AG08395 (cell line): ENCODE data around the gene ADAMTSL4.
"Not testable (repeated sequence)": the region's sequence is repeated elsewhere in the genome, so short reads cannot be mapped to it uniquely, and the experiment has no call there.

Experiments
- DNase-seq: peaks from one replicate; pipeline ENCODE4 v3.0.0; 2012; ENCODE audit warnings: mixed read lengths, low spot score

ADAMTSL4 gene

DNA sequence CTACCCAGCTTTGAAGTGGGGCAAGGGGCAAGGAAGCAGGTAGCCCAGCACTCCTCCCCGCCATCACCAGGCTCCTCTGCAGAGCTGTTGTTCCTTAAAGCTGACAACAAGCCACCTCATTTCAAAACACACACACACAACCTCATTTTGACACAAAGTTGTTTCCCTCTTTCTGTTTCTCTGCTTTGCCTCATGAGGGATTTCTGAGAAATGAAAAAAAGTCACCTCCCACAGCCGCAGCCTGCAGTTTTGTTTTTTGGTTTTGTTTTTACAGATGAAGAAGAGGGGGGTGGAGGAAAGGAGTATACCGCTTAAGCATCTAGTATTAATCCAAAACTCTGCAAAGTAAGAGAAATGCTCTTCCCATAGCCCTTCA is 18.1 kb downstream of the ADAMTSL4 start:
- DNase-seq: no peak

DNA sequence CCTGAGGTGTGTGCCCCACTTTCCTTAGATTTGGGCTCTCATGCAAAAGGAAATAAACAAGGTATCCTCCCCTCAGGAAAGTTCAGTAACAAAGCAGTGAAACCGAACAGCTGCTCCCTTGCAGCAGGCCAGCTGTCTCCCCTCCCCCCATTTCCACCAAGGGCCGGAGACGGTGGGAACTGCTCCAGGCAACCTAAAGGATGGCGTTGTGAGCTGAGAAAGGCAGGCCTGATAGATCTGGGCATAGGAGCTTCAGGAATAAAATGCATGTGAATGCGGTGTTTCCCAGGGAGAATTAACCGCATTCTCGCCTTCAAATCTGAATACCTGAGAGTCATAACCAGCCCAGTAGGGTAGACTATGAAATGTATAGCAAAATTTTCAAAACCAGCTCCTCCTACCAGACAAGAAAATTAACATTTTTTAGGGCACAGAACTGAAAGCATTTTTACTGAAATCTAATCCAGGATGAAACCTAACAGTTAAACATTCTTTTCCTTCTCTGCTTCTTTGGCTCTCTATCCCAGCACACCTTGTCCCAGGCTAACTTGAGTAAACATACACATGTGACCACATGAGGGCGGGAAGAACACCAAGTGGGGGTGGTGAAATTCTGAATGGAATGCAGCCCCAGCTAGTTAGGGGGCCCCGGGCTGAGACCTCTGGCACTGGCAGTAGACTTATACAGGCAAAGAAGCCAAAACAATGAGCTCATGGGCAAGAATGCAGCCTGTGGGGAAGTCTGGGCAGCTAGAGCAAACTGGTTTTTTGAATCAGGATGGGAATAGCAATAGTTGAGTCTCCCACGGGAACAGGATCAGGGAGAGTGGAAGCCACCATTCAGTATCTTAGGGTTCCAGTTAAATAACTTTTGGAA is 18.7 kb downstream of the ADAMTSL4 start:
- peak; percentile 91 for DNase-seq

DNA sequence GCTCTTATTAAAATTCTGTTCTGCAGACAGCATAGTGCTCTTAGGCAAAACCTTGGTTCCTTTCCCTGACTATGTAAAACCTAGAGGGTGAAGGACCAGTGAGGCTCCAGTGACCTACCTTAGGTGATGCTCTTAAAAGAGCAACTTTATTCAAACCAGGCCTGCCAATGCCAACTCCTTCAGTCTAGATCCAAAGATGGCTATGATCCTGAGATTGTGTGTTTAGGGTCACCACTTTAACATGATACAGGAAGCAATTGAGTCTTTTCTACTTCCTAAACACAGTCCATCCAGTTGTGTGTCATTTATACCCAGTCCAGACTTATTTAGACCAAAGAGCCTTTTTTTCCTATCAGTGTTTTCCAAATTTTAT is 19.4 kb downstream of the ADAMTSL4 start:
- no peak for DNase-seq

DNA sequence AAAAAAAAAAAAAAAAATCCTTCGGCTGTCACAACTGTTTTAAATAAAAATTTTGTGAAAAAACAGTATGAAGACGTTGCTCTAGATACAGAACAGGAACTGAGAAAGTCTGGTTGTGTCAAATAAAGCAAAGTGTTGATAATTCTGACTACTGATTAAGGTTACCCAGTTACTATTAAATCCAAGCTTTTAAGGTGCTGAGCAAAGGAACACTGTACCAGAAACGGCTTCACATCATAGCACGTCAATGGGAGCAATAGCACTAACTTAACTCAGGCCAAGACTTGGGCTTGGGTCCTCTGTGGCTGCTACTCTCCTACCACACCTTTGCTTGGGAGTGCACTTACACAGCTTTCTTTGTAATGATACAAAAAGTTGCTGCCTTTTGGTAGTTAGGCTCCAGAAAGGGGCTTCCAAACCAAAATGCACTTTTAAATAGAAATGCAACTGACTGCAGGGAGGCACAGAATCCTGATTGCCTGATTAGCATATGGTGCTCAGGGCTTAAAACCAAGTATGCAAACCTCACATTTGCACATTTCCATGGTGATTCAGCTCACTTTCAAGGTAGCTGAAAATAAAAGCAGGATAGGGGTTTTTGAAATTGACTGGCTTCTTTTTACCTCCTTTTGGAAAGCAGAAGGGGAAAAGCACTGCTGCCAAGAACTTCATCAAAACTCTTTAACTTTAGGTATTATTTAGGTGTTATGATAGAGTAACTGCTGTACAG is 23.9 kb downstream of the ADAMTSL4 start:
- no peak for DNase-seq

DNA sequence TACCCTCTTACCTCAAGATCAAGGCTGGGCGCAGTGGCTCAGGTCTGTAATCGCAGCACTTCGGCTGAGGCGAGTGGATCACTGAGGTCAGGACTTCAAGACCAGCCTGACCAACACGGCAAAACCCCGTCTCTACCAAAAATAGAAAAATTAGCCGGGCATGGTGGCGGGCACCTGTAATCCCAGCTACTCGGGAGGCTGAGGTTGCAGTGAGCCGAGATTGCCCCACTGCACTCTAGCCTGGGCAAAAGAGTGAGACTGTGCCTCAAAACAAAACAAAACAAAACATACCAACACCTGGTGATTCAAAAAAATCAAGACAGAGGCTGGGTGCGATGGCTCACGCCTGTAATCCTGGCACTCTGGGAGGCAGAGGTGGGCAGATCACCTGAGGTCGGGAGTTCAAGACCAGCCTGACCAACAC is 24.5 kb downstream of the ADAMTSL4 start:
- not testable (repeated sequence) for DNase-seq

DNA sequence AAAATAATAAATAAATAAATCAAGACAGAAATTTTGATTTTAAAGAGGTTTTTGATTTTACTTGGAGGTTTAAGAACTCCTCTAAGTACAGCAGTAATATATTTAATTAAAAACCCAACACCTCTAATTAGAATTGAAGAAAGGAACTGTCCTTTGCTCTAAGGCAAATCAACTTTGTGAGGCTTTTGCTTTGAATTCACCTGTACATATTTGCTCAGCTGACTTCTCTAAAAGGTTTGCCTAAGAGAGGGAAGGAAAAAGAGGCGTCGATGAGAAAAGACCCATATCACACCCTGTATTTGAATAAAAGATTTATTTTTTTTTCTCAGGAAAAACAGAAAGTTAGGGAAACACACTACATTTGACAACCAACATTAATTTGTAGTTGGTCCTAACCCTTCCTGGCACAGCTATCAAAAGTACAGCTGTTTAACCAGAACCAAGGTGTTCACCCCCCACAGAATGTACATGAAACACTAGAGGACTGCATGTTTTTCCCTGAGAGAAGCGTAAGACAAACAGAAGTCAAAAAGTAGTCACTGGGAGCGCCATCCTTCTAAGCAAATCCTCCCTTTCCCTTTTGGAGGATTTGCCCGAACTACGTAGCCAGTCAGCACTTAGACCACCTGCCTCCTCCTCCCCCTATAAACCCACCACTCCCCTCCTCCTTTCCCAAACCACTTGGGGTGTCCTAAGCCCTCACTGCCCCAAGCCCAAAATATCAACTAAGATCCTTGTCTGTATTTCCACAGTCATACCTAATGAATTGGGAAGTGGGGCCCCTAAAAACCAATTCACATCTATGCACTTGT is 25.3 kb downstream of the ADAMTSL4 start:
- no peak for DNase-seq

DNA sequence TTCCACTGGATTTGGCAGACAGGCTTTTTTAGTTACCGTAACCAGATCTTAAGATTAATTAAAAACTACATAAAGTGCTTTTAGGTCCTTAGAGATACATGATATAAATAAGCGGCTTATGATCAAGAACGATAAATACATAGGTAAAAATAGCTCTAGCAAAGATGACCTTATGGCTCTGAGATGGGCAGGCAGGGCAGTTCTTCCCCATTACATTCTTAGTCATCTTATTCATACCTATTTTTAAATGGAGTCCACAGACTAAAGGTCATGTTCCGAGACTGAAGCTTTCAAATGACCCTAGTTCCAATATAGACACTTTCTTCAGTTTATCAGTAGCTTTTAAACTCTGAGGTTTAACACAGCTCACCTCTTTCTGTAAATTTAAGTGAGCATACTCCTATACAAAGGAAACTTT is 25.9 kb downstream of the ADAMTSL4 start:
- no peak for DNase-seq

DNA sequence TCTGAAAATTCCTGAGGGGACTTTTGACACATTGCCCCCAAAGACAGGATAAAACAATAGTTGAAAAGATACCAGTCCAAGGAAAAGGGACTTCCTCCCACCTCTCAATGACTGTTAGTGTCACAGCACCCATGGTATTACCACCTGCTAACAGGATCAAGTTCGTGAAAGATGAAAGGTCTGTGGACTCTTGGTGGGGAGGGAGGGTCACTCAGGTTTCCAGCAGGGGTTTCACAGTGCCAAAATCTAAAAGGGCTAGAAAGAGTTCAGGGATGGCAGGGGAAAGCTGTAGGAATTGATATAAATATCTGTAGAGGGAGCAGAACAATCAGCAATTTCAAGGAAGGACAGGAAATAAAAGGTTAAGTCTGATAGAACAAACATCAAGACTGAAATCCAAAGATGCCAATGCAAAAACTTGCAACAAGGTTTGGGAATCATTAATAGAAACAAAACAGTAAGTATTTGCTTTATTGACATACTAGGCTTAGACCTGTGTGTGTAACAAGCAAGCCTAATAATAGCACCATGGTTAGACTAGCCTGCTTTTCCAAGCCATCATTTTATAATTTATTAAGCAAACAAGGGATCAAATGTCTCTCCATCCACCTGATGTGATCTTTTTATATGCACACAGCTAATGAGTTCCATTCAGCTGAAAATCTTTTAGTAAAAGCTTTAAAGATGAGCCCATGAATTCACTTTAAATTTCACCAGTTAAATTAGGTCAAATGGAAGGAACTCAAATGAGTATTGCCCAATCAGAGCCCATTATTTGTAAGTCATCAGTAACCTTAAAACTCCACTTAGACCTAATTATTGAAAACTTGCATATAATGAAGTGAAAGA is 26.5 kb downstream of the ADAMTSL4 start:
- no peak for DNase-seq

DNA sequence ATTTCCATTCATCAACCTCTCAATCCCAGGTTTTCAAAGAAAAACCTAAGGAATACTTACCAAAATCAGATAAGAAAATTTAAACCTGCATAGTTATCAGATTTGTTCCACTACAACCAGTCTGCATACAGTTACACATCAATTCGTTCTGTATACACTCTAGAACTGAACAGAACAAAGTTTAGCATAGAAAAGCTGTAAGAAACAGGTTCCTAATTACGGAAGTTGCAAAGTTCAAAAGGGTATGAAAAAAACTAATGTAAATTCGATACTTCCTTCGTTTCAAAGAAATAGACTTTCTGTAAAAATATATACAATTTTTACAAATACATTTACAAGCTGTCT is 27.1 kb downstream of the ADAMTSL4 start:
- DNase-seq: no peak

DNA sequence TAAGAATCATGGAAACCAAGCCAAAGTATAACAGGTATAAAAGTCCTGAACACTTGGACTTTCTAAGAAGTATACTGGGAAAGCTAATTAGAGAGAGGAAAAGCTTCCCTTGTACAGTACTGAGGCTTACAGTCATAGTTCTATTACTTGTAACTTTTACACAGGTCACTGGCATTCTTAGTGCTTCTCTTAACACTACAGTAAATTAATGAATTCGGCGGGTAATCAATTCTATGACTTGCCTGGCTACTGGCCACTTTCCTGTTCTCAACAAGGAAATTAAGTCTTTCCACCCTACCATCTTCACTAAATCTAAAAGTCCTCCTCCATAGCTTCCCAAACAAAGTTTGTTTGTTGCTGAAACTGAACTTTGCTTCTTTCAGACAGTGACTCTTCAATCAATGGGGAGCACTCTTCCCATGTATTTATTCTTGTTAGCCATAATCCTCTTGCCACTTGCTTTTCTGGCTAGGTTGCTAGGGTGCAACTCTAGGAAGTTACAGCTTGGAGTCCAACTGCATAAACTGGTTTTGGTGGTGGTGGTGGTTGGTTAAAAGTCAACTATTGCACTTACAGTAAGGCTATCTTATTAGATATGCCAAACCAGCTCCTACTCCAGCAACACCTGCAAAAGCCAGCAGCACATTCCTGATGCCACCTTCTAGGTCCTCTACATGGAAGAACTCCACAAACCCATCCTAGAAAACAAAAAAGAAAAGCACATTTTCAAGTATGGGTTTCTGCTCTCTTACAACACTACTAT is 27.8 kb downstream of the ADAMTSL4 start:
- no peak for DNase-seq

DNA sequence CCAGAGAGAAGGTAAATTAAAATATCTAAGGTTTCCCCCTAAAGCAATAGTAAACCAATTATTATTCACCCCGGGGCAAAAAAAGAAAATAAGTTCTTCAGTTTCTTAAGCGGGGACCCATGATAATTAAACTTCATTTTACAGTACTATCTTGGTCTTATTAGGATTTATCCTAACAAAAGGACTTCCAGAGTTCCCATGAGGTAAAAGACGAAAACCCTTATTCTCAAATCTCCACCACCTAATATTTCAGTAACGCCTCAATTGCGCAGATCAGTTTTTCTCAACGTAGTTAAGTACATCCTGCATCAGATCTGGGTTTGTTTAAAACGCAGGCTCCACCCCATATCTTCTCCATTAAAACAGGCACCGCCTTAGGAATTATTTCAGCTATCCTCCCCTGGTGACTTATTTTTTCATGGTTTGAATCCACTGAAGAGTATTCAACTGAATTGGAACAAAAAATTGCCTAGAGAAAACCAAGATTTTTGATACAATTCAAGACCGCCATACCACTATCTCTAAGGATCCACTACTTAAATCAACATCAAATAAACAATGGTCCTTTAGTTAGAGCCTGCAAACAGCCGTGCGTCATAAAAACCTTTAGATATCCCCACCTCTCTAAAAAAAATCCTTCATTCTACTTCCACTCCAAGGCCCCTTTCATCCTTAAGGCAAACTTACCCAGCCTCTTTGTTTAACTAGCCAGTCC is 28.5 kb downstream of the ADAMTSL4 start:
- DNase-seq: no peak

DNA sequence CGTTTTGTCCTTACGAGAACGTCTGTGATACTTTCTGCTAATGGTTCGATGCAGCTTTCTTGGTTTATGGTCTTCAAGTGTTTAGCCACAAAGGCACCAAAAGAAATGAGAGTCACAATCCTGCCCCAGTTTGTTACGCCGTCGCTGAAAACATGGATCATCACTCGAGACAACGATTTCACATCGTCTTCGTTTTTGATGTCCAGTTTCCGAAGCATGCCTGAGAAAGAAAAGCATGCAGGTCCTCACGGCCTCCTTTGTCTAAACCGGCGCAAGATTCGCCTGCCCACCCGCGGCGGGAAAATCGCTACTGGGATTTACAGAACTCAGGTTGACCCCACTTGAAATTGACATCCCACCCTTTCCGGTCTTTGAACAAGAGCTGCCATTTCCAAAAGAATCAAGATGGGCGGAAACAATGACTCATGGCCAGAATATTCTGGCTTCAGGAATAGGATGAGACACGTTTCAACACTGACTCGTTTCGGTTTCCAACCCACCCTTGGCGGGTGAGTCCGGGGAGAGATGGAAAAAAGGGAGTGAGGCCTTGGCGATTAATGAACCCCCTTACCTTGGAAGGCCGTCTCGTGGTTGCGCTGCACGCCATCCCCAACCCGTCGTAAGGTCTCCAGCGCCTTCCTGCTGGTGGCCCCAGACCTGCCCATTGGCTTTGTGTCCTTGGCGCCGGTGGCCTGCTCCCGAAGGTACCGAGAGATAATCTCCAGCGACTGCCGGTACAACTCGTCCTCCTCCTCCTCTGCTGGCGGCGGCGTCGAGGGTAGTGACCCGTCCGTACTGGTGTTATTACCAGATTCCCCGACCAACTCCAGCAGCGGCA is 29.3 kb downstream of the ADAMTSL4 start:
- DNase-seq: peak; percentile 73

DNA sequence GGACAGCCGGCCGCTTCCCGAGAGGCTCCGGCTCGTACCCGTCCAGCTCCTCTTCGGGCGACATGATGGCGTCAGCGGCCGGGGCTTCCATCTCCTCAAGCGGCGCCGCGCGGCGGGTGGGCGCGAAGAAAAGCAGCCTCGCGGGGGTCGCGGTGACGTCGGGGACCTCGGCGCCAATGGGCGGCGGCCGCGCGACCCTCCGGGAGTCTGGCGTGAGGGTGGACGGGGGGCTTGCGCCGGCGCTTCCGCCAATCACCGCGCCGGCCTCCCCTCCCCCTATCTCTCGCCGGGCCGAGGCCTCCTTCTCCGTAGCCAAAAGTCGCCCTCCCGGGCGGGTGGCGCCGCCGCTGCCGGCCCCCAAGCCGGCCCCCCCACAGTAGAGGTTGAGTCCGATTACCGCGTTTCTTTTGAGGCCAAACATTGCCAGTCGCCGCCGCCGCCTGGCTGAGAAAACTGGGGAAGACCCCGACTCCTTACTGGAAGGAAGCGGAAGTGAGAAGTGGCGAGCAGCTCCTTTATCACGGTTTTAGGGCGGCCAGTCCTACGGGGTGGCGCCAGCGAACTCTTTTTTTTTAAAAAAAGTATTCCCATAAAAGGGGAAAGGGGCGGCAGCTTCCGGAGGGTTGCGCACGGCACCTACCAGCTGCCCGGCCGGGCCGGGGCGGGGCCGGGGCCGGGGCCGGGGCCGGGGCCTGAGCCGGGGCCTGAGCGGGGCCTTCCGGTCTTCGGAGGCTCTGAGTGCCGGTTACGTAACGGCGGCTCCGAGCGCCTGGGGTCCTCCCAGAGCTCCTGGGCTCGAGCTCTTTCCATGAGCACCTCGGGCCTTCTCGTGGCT is 30.1 kb downstream of the ADAMTSL4 start, which contains the start of gene MCL1:
TSS of gene MCL1 (minus strand) at position 501 of the 835 bp plus-strand sequence. CDS start at position 421, 80 bp downstream.
- DNase-seq: peak; percentile 94

DNA sequence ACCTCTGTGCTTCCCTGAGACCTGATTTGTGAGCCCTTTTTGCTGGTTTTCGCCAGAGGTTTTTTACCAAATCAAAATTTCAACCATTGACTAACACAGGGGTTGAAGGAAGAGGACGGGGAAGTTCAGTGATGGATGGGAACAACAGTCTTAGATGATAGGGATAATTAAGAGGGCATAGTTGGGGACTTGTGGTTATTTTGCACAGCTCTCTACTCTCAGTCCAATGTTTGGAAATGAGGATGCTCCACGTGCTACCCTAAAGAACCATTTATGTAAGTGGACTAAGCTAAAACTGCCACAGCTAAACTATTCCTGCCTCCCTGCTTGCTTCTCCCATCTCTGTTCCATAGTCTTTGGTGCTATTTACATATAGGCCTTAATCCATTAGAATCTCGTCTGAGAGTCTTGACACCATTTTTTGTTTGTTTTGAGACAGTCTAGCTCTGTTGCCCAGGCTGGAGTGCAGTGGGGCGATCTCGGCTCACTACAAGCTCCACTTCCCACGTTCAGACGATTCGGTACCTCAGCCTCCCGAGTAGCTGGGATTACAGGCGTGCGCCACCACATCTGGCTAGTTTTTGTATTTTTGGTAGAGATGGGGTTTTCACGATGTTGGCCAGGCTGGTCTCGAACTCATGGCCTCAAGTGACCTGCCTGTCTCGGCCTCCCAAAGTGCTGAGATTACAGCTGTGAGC is 30.9 kb downstream of the ADAMTSL4 start:
- DNase-seq: no peak

DNA sequence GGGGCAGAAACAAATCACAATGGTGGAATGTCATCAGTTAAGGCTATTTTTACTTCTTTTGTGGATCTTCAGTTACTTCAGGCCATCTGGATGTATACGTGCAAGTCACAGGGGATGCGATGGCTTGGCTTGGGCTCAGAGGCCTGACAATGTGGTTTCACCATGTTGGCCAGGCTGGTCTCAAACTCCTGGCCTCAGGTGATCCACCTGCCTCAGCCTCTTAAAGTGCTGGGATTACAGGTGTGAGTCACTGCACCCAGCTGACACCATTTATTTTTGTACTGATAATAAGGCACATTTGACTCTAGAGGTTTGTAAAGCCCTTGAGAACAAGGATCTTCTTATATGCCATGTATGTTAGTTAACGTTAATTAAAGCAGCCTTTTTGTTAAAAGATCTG is 31.8 kb downstream of the ADAMTSL4 start:
- not testable (repeated sequence) for DNase-seq

DNA sequence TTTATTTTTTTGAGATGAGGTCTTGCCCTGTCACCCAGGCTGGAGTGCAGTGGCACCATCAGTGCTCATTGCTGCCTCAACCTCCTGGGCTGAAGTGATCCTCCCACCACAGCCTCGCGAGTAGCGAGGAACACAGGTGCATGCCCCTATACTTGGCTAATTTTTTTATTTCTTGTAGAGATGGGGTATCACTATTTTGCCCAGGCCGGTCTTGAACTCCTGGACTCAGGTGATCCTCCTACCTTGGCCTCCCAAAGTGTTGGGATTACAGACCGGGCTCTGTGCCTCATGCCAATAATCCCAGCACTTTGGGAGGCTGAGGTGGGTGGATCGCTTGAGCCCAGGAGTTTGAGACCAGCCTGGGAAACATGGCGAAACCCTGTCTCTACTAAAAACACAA is 32.2 kb downstream of the ADAMTSL4 start:
- DNase-seq: not testable (repeated sequence)

DNA sequence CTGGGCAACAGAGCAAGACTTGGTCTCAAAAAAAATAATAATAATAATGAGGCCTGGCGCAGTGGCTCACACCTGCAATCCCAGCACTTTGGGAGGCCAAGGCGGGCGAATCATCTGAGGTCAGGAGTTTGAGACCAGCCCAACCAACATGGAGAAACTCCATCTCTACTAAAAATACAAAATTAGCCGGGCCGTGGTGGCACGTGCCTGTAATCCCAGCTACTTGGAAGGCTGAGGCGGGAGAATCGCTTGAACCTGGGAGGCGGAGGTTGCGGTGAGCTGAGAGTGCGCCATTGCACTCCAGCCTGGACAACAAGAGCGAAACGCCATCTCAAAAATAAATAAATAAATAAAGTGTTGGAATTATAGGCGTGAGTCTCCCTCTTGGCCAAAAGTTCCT is 32.8 kb downstream of the ADAMTSL4 start:
- not testable (repeated sequence) for DNase-seq

DNA sequence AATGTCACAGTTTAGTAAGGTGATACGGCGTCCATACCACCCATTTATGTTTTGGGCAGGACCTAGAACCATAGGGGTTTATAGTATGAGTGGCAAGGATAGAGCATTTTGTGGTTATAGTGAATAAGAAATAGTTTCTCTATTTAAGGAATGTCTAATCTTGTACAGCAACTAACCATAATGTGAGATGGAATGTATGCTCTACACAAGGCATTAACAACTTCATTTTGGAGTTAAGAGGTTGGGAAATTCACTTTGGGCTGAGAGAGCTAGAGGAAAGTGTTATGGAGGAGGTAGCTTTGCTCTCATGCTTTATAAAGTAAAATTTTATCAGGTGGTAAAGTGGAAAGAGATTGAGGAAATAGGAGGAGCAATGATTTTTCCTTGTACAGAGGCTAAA is 33.2 kb downstream of the ADAMTSL4 start:
- DNase-seq: peak; percentile 17
